Neural progenitor cell (in vitro differentiated cells): ENCODE results near the gene TAF4. TPM values are rescaled to one million over a fixed set of nuclear protein-coding genes. Genes with fewer than 3 reads are reported as not detected.

ENCODE experiments used
- DNase-seq: peaks from one replicate; pipeline ENCODE4 v3.0.0-alpha.2; 2016; ENCODE audit warnings: low spot score
- H2AFZ ChIP-seq: fragments of 200-600 bp; sonication (generic); replicated peaks from 2 replicates; pipeline ENCODE4 v1.6.1; 2016; ENCODE audit warnings: antibody characterized with exemption
- H3F3A ChIP-seq: fragments of 200-600 bp; sonication (generic); 2 replicates; pipeline ENCODE4 v1.6.1; 2016; ENCODE audit warnings: antibody characterized with exemption, low read depth
- H3K27ac ChIP-seq: fragments of 200-600 bp; sonication (generic); 2 replicates; pipeline ENCODE4 v1.5.1; 2016; ENCODE audit warnings: mild to moderate bottlenecking
- H3K27me3 ChIP-seq: fragments of 200-600 bp; sonication (generic); 2 replicates; pipeline ENCODE4 v1.6.1; 2016; ENCODE audit warnings: mild to moderate bottlenecking, moderate library complexity
- H3K36me3 ChIP-seq: fragments of 200-600 bp; sonication (generic); 2 replicates; pipeline ENCODE4 v1.5.1; 2016
- H3K4me1 ChIP-seq: fragments of 200-600 bp; sonication (generic); 2 replicates; pipeline ENCODE4 v1.6.1; 2016; ENCODE audit warnings: mixed run types
- H3K4me2 ChIP-seq: fragments of 200-600 bp; sonication (generic); 2 replicates; pipeline ENCODE4 v1.6.1; 2016
- H3K4me3 ChIP-seq: fragments of 200-600 bp; sonication (generic); 2 replicates; pipeline ENCODE4 v1.5.1; 2016
- H3K79me2 ChIP-seq: fragments of 200-600 bp; sonication (generic); 2 replicates; pipeline ENCODE4 v1.6.1; 2016; ENCODE audit warnings: low read depth
- H3K9ac ChIP-seq: fragments of 200-600 bp; sonication (generic); 2 replicates; pipeline ENCODE4 v1.6.1; 2016
- H3K9me3 ChIP-seq: fragments of 200-600 bp; sonication (generic); 2 replicates; pipeline ENCODE4 v1.5.1; 2016; ENCODE audit warnings: low read depth
- H4K20me1 ChIP-seq: fragments of 200-600 bp; sonication (generic); 2 replicates; pipeline ENCODE4 v1.6.1; 2016; ENCODE audit warnings: low read depth
- H3K27ac Mint-ChIP-seq: 3 replicates; pipeline ENCODE4 v1.8.0; 2021; ENCODE audit warnings: mixed read lengths
- H3K27me3 Mint-ChIP-seq: 2 replicates; pipeline ENCODE4 v1.8.0; 2022; ENCODE audit warnings: low read depth, mild to moderate bottlenecking, inconsistent platforms, moderate library complexity, mixed read lengths; ENCODE audit not compliant: insufficient read depth
- H3K36me3 Mint-ChIP-seq: 3 replicates; pipeline ENCODE4 v1.8.0; 2021; ENCODE audit warnings: mixed read lengths
- H3K4me1 Mint-ChIP-seq: 3 replicates; pipeline ENCODE4 v1.8.0; 2021; ENCODE audit warnings: mixed read lengths
- H3K4me3 Mint-ChIP-seq: 3 replicates; pipeline ENCODE4 v1.8.0; 2021; ENCODE audit warnings: mild to moderate bottlenecking, moderate library complexity, mixed read lengths
- H3K9me3 Mint-ChIP-seq: 3 replicates; pipeline ENCODE4 v1.8.0; 2020; ENCODE audit warnings: mixed read lengths
- CTCF ChIP-seq: fragments of 200-600 bp; sonication (generic); IDR thresholded peaks from 2 replicates; pipeline ENCODE4 v1.5.1; 2017; ENCODE audit warnings: antibody characterized with exemption, mild to moderate bottlenecking
- EZH2 ChIP-seq: fragments of 200-600 bp; sonication (generic); IDR thresholded peaks from 2 replicates; pipeline ENCODE4 v1.6.1; 2017; ENCODE audit warnings: antibody characterized with exemption, mild to moderate bottlenecking, moderate library complexity
- EZH2phosphoT487 ChIP-seq: fragments of 200-600 bp; sonication (generic); IDR thresholded peaks from 2 replicates; pipeline ENCODE4 v1.6.1; 2017; ENCODE audit warnings: antibody characterized with exemption
- total RNA-seq: library from RNA; depleted of rRNA; stranded (reverse); fragments of >200 nt; gene quantifications from 2 replicates; pipeline ENCODE4 v1.2.3, GENCODE V29; 2015; ENCODE audit warnings: low replicate concordance

TAF4 gene
- total RNA-seq, 1 donor from 2014 or later, result 9.9 TPM

GRCh38 chr20:62025394-62025793 is 40.3 kb downstream of the TAF4 start:
- H3K4me3 ChIP-seq, result no peak overlapping the region

GRCh38 chr20:62023935-62024334 is 41.7 kb downstream of the TAF4 start:
- no peak overlapping the region for H3K4me3 ChIP-seq
- H3K4me1 ChIP-seq, result peaks cover 47% of the 10 kb centered on the region
- Mint-ChIP-seq H3K27ac (no peak overlapping the region), H3K4me3 (no peak overlapping the region), H3K4me1 (peaks cover 77% of the 10 kb centered on the region), H3K27me3 (peaks cover 3% of the 10 kb centered on the region), H3K9me3 (no peaks in the 10 kb centered on the region), H3K36me3 (peaks cover 2% of the 10 kb centered on the region)
- H4K20me1 ChIP-seq, result peaks cover 97% of the 10 kb centered on the region
- no peak overlapping the region for H3K9ac ChIP-seq
- no peak overlapping the region for H2AFZ ChIP-seq
- H3K36me3 ChIP-seq, result no peaks in the 10 kb centered on the region
- H3K79me2 ChIP-seq, result peaks cover 98% of the 10 kb centered on the region
- TF ChIP-seq EZH2phosphoT487, result no peak
- no peak overlapping the region for H3K27ac ChIP-seq
- no peaks in the 10 kb centered on the region for H3K27me3 ChIP-seq
- peaks cover 19% of the 10 kb centered on the region for H3F3A ChIP-seq
- DNase-seq, result no peak
- H3K4me2 ChIP-seq, result no peak overlapping the region
- no peaks in the 10 kb centered on the region for H3K9me3 ChIP-seq

More at GRCh38 chr20:62025394-62025793, 40.3 kb downstream of the TAF4 start:
- H2AFZ ChIP-seq, result no peak overlapping the region
- H3K9me3 ChIP-seq, result no peaks in the 10 kb centered on the region
- H3K9me3 Mint-ChIP-seq, result no peaks in the 10 kb centered on the region
- H3K79me2 ChIP-seq, result peaks cover 98% of the 10 kb centered on the region
- H3K36me3 Mint-ChIP-seq, result peaks cover 2% of the 10 kb centered on the region
- peaks cover 74% of the 10 kb centered on the region for H3K4me1 Mint-ChIP-seq
- H4K20me1 ChIP-seq, result peaks cover 95% of the 10 kb centered on the region
- H3K4me1 ChIP-seq, result peaks cover 47% of the 10 kb centered on the region
- no peak overlapping the region for H3K4me3 Mint-ChIP-seq
- no peaks in the 10 kb centered on the region for H3K36me3 ChIP-seq
- H3K27me3 Mint-ChIP-seq, result peaks cover 5% of the 10 kb centered on the region
- H3K27ac Mint-ChIP-seq, result peak overlapping the region; percentile 51
- no peaks in the 10 kb centered on the region for H3K27me3 ChIP-seq
- no peak overlapping the region for H3K4me2 ChIP-seq
- DNase-seq, result no peak
- no peak for TF ChIP-seq EZH2phosphoT487
- no peak for TF ChIP-seq CTCF
- TF ChIP-seq EZH2, result no peak
- H3K9ac ChIP-seq, result no peak overlapping the region
- peaks cover 19% of the 10 kb centered on the region for H3F3A ChIP-seq
- H3K27ac ChIP-seq, result no peak overlapping the region

GRCh38 chr20:62022575-62023139 is 43.0 kb downstream of the TAF4 start:
- peaks cover 68% of the 10 kb centered on the region for H3K4me1 Mint-ChIP-seq
- no peak for DNase-seq
- H3K27ac ChIP-seq, result peak overlapping the region; percentile 61
- peaks cover 3% of the 10 kb centered on the region for H3K27me3 Mint-ChIP-seq
- no peaks in the 10 kb centered on the region for H3K9me3 ChIP-seq
- no peaks in the 10 kb centered on the region for H3K9me3 Mint-ChIP-seq
- H3K27ac Mint-ChIP-seq, result peak overlapping the region; percentile 86
- H3K27me3 ChIP-seq, result no peaks in the 10 kb centered on the region
- H2AFZ ChIP-seq, result no peak overlapping the region
- H3K4me2 ChIP-seq, result peak overlapping the region; percentile 57
- no peak overlapping the region for H3K4me3 Mint-ChIP-seq
- H3K4me3 ChIP-seq, result no peak overlapping the region
- H3K4me1 ChIP-seq, result peaks cover 39% of the 10 kb centered on the region
- no peak overlapping the region for H3K9ac ChIP-seq
- H3K36me3 Mint-ChIP-seq, result peaks cover 2% of the 10 kb centered on the region
- TF ChIP-seq CTCF, result no peak
- TF ChIP-seq EZH2phosphoT487, result no peak
- no peak for TF ChIP-seq EZH2
- peaks cover 98% of the 10 kb centered on the region for H3K79me2 ChIP-seq
- H3K36me3 ChIP-seq, result no peaks in the 10 kb centered on the region
- H3F3A ChIP-seq, result peaks cover 19% of the 10 kb centered on the region
- H4K20me1 ChIP-seq, result peaks cover 97% of the 10 kb centered on the region

- Histone ChIP-seq H3K4me1 (peaks cover 31% of the 10 kb centered on the region), H3K4me2 (peak overlapping the region; percentile 57), H3K9ac (no peak overlapping the region), H3K27me3 (no peaks in the 10 kb centered on the region), H3K36me3 (no peaks in the 10 kb centered on the region), H3K79me2 (peaks cover 98% of the 10 kb centered on the region), H3K4me3 (no peak overlapping the region), H3F3A (peaks cover 15% of the 10 kb centered on the region), H3K27ac (peak overlapping the region; percentile 61), H3K9me3 (no peaks in the 10 kb centered on the region), H4K20me1 (peaks cover 93% of the 10 kb centered on the region), H2AFZ (no peak overlapping the region)
- Mint-ChIP-seq H3K36me3 (peaks cover 2% of the 10 kb centered on the region), H3K9me3 (no peaks in the 10 kb centered on the region), H3K4me1 (peaks cover 60% of the 10 kb centered on the region), H3K27me3 (peaks cover 3% of the 10 kb centered on the region), H3K27ac (peak overlapping the region; percentile 86), H3K4me3 (no peak overlapping the region)
- TF ChIP-seq EZH2 (no peak), CTCF (no peak), EZH2phosphoT487 (no peak)
- DNase-seq, result peak; percentile 40
Measured at GRCh38 chr20:62021793-62022385, 43.8 kb downstream of the TAF4 start.
